WERI-Rb-1 (cell line): Measurements from ENCODE around the gene RBP3.

Experiments
- DNase-seq: peaks from one replicate; pipeline ENCODE4 v3.0.0-alpha.2; 2020
- H3K27ac ChIP-seq: fragments of 250-450 bp; sonication (Bioruptor Pico); 2 replicates; pipeline ENCODE4 v1.5.1; 2020; ENCODE audit warnings: mild to moderate bottlenecking, moderate library complexity
- H3K27me3 ChIP-seq: fragments of 250-450 bp; sonication (Bioruptor Pico); 2 replicates; pipeline ENCODE4 v1.5.1; 2021; ENCODE audit warnings: mild to moderate bottlenecking, low read depth, moderate library complexity; ENCODE audit not compliant: insufficient read depth, severe bottlenecking
- H3K36me3 ChIP-seq: fragments of 250-450 bp; sonication (Bioruptor Pico); 2 replicates; pipeline ENCODE4 v1.5.1; 2020; ENCODE audit warnings: mild to moderate bottlenecking, moderate library complexity
- H3K4me3 ChIP-seq: 2 replicates; pipeline ENCODE4 v1.5.1; 2011; ENCODE audit warnings: low read depth, mild to moderate bottlenecking, control low read depth, low read length
- H3K9me3 ChIP-seq: fragments of 250-450 bp; sonication (Bioruptor Pico); 2 replicates; pipeline ENCODE4 v1.5.1; 2021; ENCODE audit warnings: mild to moderate bottlenecking, moderate library complexity; ENCODE audit not compliant: severe bottlenecking
- CTCF ChIP-seq: IDR thresholded peaks from 2 replicates; pipeline ENCODE4 v1.5.1; 2011; ENCODE audit warnings: low read depth, mild to moderate bottlenecking, control low read depth, inconsistent platforms, low read length

RBP3 gene

GRCh38 chr10:47370015-47370767 lies 22.0 kb downstream of the RBP3 start:
- no peak for DNase-seq
- H3K27ac ChIP-seq, result no peak overlapping the region
- H3K9me3 ChIP-seq, result no peaks in the 10 kb centered on the region
- no peak for TF ChIP-seq CTCF
- H3K27me3 ChIP-seq, result no peaks in the 10 kb centered on the region
- no peaks in the 10 kb centered on the region for H3K36me3 ChIP-seq
- H3K4me3 ChIP-seq, result no peak overlapping the region

GRCh38 chr10:47370878-47371277 lies 22.7 kb downstream of the RBP3 start:
- TF ChIP-seq CTCF, result no peak
- Histone ChIP-seq H3K9me3 (no peaks in the 10 kb centered on the region), H3K27me3 (no peaks in the 10 kb centered on the region), H3K36me3 (no peaks in the 10 kb centered on the region), H3K4me3 (no peak overlapping the region), H3K27ac (no peak overlapping the region)
- DNase-seq, result no peak

GRCh38 chr10:47371629-47372485 lies 23.7 kb downstream of the RBP3 start:
- Histone ChIP-seq H3K9me3 (no peaks in the 10 kb centered on the region), H3K36me3 (no peaks in the 10 kb centered on the region), H3K4me3 (no peak overlapping the region), H3K27ac (no peak overlapping the region), H3K27me3 (no peaks in the 10 kb centered on the region)
- no peak for TF ChIP-seq CTCF
- DNase-seq, result no peak

GRCh38 chr10:47372726-47373125 lies 24.6 kb downstream of the RBP3 start:
- H3K36me3 ChIP-seq, result no peaks in the 10 kb centered on the region
- no peaks in the 10 kb centered on the region for H3K27me3 ChIP-seq
- H3K9me3 ChIP-seq, result no peaks in the 10 kb centered on the region
- TF ChIP-seq CTCF, result no peak
- H3K4me3 ChIP-seq, result no peak overlapping the region
- no peak overlapping the region for H3K27ac ChIP-seq
- DNase-seq, result no peak

- Histone ChIP-seq H3K9me3 (no peaks in the 10 kb centered on the region), H3K4me3 (no peak overlapping the region), H3K27me3 (no peaks in the 10 kb centered on the region), H3K36me3 (no peaks in the 10 kb centered on the region), H3K27ac (no peak overlapping the region)
- TF ChIP-seq CTCF, result no peak
- DNase-seq, result no peak
These were observed 26.7 kb downstream of the RBP3 start for GRCh38 chr10:47374611-47375536.
